ENCODE data around the gene PCGF5. TPM values are rescaled to one million over a fixed set of nuclear protein-coding genes. Genes with fewer than 3 reads are reported as not detected.
"Not testable (repeated sequence)": the region's sequence is repeated elsewhere in the genome, so short reads cannot be mapped to it uniquely, and the experiment has no call there.

PCGF5 gene
- total RNA-seq, 1 donor from 2014 or later: 36.9 TPM

GRCh38 chr10:91251430-91252056, 31.1 kb downstream of the PCGF5 start:
- Mint-ChIP-seq H3K4me1 (ENCODE audit: low read depth) (peaks cover 7% of the 10 kb centered on the region), H3K27me3 (ENCODE audit: low read depth) (no peaks in the 10 kb centered on the region), H3K9me3 (ENCODE audit: low read depth) (no peaks in the 10 kb centered on the region), H3K27ac (ENCODE audit: unreplicated experiment) (no peak overlapping the region), H3K4me3 (ENCODE audit: unreplicated experiment) (no peak overlapping the region), H3K36me3 (ENCODE audit: low read depth) (peaks cover 27% of the 10 kb centered on the region)
- peak; percentile 98 for TF ChIP-seq CTCF (IDR thresholded peaks at IDR 0.05)
- no peak for DNase-seq (ENCODE audit: low spot score)

- Mint-ChIP-seq H3K27ac (ENCODE audit: unreplicated experiment) (no peak overlapping the region), H3K9me3 (ENCODE audit: low read depth) (no peaks in the 10 kb centered on the region), H3K27me3 (ENCODE audit: low read depth) (no peaks in the 10 kb centered on the region), H3K36me3 (ENCODE audit: low read depth) (peaks cover 30% of the 10 kb centered on the region), H3K4me3 (ENCODE audit: unreplicated experiment) (no peak overlapping the region), H3K4me1 (ENCODE audit: low read depth) (peaks cover 7% of the 10 kb centered on the region)
- TF ChIP-seq CTCF (IDR thresholded peaks at IDR 0.05): no peak
- DNase-seq (ENCODE audit: low spot score): no peak
These were observed 32.8 kb downstream of the PCGF5 start for GRCh38 chr10:91253300-91253699.

GRCh38 chr10:91257310-91257709, 36.8 kb downstream of the PCGF5 start:
- Mint-ChIP-seq H3K4me1 (ENCODE audit: low read depth) (no peaks in the 10 kb centered on the region), H3K27me3 (ENCODE audit: low read depth) (no peaks in the 10 kb centered on the region), H3K4me3 (ENCODE audit: unreplicated experiment) (no peak overlapping the region), H3K27ac (ENCODE audit: unreplicated experiment) (no peak overlapping the region), H3K36me3 (ENCODE audit: low read depth) (peaks cover 36% of the 10 kb centered on the region), H3K9me3 (ENCODE audit: low read depth) (no peaks in the 10 kb centered on the region)
- no peak for TF ChIP-seq CTCF (IDR thresholded peaks at IDR 0.05)
- no peak for DNase-seq (ENCODE audit: low spot score)

GRCh38 chr10:91260417-91260816, 40.0 kb downstream of the PCGF5 start:
- not testable (repeated sequence) for H3K27me3 Mint-ChIP-seq (ENCODE audit: low read depth); H3K27ac Mint-ChIP-seq (ENCODE audit: unreplicated experiment); H3K4me3 Mint-ChIP-seq (ENCODE audit: unreplicated experiment); H3K9me3 Mint-ChIP-seq (ENCODE audit: low read depth); H3K4me1 Mint-ChIP-seq (ENCODE audit: low read depth); DNase-seq (ENCODE audit: low spot score)
- H3K36me3 Mint-ChIP-seq (ENCODE audit: low read depth): peaks cover 20% of the 10 kb centered on the region

- no peak overlapping the region for H3K27ac Mint-ChIP-seq (ENCODE audit: unreplicated experiment)
- H3K4me3 Mint-ChIP-seq (ENCODE audit: unreplicated experiment): no peak overlapping the region
- no peaks in the 10 kb centered on the region for H3K9me3 Mint-ChIP-seq (ENCODE audit: low read depth)
- no peaks in the 10 kb centered on the region for H3K27me3 Mint-ChIP-seq (ENCODE audit: low read depth)
- H3K36me3 Mint-ChIP-seq (ENCODE audit: low read depth): peaks cover 7% of the 10 kb centered on the region
- TF ChIP-seq CTCF (IDR thresholded peaks at IDR 0.05): no peak
- no peak for DNase-seq (ENCODE audit: low spot score)
- H3K4me1 Mint-ChIP-seq (ENCODE audit: low read depth): no peaks in the 10 kb centered on the region
These were observed 51.4 kb downstream of the PCGF5 start for GRCh38 chr10:91271886-91272285.

GRCh38 chr10:91284486-91285090, 64.1 kb downstream of the PCGF5 start:
- no peak overlapping the region for H3K4me3 Mint-ChIP-seq (ENCODE audit: unreplicated experiment)
- no peaks in the 10 kb centered on the region for H3K27me3 Mint-ChIP-seq (ENCODE audit: low read depth)
- H3K9me3 Mint-ChIP-seq (ENCODE audit: low read depth): no peaks in the 10 kb centered on the region
- H3K36me3 Mint-ChIP-seq (ENCODE audit: low read depth): peaks cover 3% of the 10 kb centered on the region
- DNase-seq (ENCODE audit: low spot score): no peak
- H3K27ac Mint-ChIP-seq (ENCODE audit: unreplicated experiment): no peak overlapping the region
- TF ChIP-seq CTCF (IDR thresholded peaks at IDR 0.05): no peak
- H3K4me1 Mint-ChIP-seq (ENCODE audit: low read depth): peaks cover 4% of the 10 kb centered on the region

Data from chondrocyte (in vitro differentiated cells).